T-helper 1 cell treated with Interleukin-12 subunit alpha and Interleukin-12 subunit beta and Interleukin-4 antibody, amounts not matched to agents 30 μg/mL and 1 μg/mL, for 36 hours (primary cell): ENCODE results near the gene FAIM2.

ENCODE experiments used
- H3K27ac Mint-ChIP-seq: one replicate; pipeline ENCODE4 v1.8.0; 2021; ENCODE audit warnings: mild to moderate bottlenecking, mixed read lengths
- H3K27me3 Mint-ChIP-seq: one replicate; pipeline ENCODE4 v1.8.0; 2021; ENCODE audit warnings: low read depth, mixed read lengths
- H3K36me3 Mint-ChIP-seq: one replicate; pipeline ENCODE4 v1.8.0; 2021; ENCODE audit warnings: low read depth, mixed read lengths
- H3K4me1 Mint-ChIP-seq: one replicate; pipeline ENCODE4 v1.8.0; 2021; ENCODE audit warnings: low read depth, mixed read lengths
- H3K4me3 Mint-ChIP-seq: one replicate; pipeline ENCODE4 v1.8.0; 2021; ENCODE audit warnings: mild to moderate bottlenecking, moderate library complexity, mixed read lengths
- H3K9me3 Mint-ChIP-seq: one replicate; pipeline ENCODE4 v1.8.0; 2021; ENCODE audit warnings: mixed read lengths

FAIM2 gene

GRCh38 chr12:49831717-49832116 is 72.0 kb downstream of the FAIM2 start:
- peaks cover 23% of the 10 kb centered on the region for H3K27me3 Mint-ChIP-seq
- no peak overlapping the region for H3K27ac Mint-ChIP-seq

GRCh38 chr12:49828133-49829091 is 75.3 kb downstream of the FAIM2 start, which contains the start of gene NCKAP5L:
NCKAP5L (minus strand) TSS chr12:49828413; CDS start chr12:49804044, 24,369 bp downstream.
- Mint-ChIP-seq H3K27me3 (peaks cover 27% of the 10 kb centered on the region), H3K36me3 (peaks cover 2% of the 10 kb centered on the region), H3K4me3 (peak within 1 kb of the TSS; percentile 94), H3K9me3 (no peaks in the 10 kb centered on the region), H3K4me1 (peaks cover 11% of the 10 kb centered on the region), H3K27ac (peak within 1 kb of the TSS; percentile 49)

More at GRCh38 chr12:49831717-49832116, 72.0 kb downstream of the FAIM2 start:
- no peaks in the 10 kb centered on the region for H3K9me3 Mint-ChIP-seq
- peaks cover 11% of the 10 kb centered on the region for H3K4me1 Mint-ChIP-seq
- H3K36me3 Mint-ChIP-seq, result peaks cover 2% of the 10 kb centered on the region
- no peak overlapping the region for H3K4me3 Mint-ChIP-seq

- Mint-ChIP-seq H3K9me3 (no peaks in the 10 kb centered on the region), H3K4me1 (peaks cover 11% of the 10 kb centered on the region), H3K27ac (no peak overlapping the region), H3K36me3 (peaks cover 2% of the 10 kb centered on the region), H3K27me3 (peaks cover 27% of the 10 kb centered on the region), H3K4me3 (peak overlapping the region; percentile 59)
Measured at GRCh38 chr12:49827401-49828099, 76.2 kb downstream of the FAIM2 start.

GRCh38 chr12:49827051-49827400 is 76.7 kb downstream of the FAIM2 start:
- H3K9me3 Mint-ChIP-seq, result no peaks in the 10 kb centered on the region
- no peak overlapping the region for H3K27ac Mint-ChIP-seq
- peaks cover 2% of the 10 kb centered on the region for H3K36me3 Mint-ChIP-seq
- H3K27me3 Mint-ChIP-seq, result peaks cover 27% of the 10 kb centered on the region
- peak overlapping the region; percentile 59 for H3K4me3 Mint-ChIP-seq
- peaks cover 11% of the 10 kb centered on the region for H3K4me1 Mint-ChIP-seq

GRCh38 chr12:49825971-49826421 is 77.7 kb downstream of the FAIM2 start:
- no peaks in the 10 kb centered on the region for H3K9me3 Mint-ChIP-seq
- no peak overlapping the region for H3K4me3 Mint-ChIP-seq
- H3K27ac Mint-ChIP-seq, result no peak overlapping the region
- H3K27me3 Mint-ChIP-seq, result peaks cover 27% of the 10 kb centered on the region
- peaks cover 17% of the 10 kb centered on the region for H3K4me1 Mint-ChIP-seq
- peaks cover 2% of the 10 kb centered on the region for H3K36me3 Mint-ChIP-seq

GRCh38 chr12:49825360-49825970 is 78.2 kb downstream of the FAIM2 start:
- Mint-ChIP-seq H3K27ac (no peak overlapping the region), H3K9me3 (no peaks in the 10 kb centered on the region), H3K4me3 (no peak overlapping the region)

GRCh38 chr12:49824895-49825294 is 78.8 kb downstream of the FAIM2 start:
- Mint-ChIP-seq H3K4me1 (peaks cover 20% of the 10 kb centered on the region), H3K9me3 (no peaks in the 10 kb centered on the region), H3K27me3 (peaks cover 23% of the 10 kb centered on the region), H3K4me3 (no peak overlapping the region), H3K36me3 (peaks cover 2% of the 10 kb centered on the region), H3K27ac (no peak overlapping the region)

More at GRCh38 chr12:49825360-49825970, 78.2 kb downstream of the FAIM2 start:
- H3K27me3 Mint-ChIP-seq, result peaks cover 27% of the 10 kb centered on the region
- H3K36me3 Mint-ChIP-seq, result peaks cover 2% of the 10 kb centered on the region
- H3K4me1 Mint-ChIP-seq, result peaks cover 20% of the 10 kb centered on the region

- Mint-ChIP-seq H3K36me3 (peaks cover 2% of the 10 kb centered on the region), H3K27ac (no peak overlapping the region), H3K4me3 (no peak overlapping the region), H3K4me1 (peaks cover 22% of the 10 kb centered on the region), H3K9me3 (no peaks in the 10 kb centered on the region), H3K27me3 (peaks cover 22% of the 10 kb centered on the region)
Measured at GRCh38 chr12:49824416-49824815, 79.3 kb downstream of the FAIM2 start.

- Mint-ChIP-seq H3K36me3 (no peaks in the 10 kb centered on the region), H3K27ac (no peak overlapping the region), H3K4me3 (no peak overlapping the region), H3K27me3 (peaks cover 18% of the 10 kb centered on the region), H3K4me1 (peaks cover 17% of the 10 kb centered on the region), H3K9me3 (no peaks in the 10 kb centered on the region)
Measured at GRCh38 chr12:49823951-49824350, 79.7 kb downstream of the FAIM2 start.

GRCh38 chr12:49823350-49823749 is 80.3 kb downstream of the FAIM2 start:
- Mint-ChIP-seq H3K4me1 (peaks cover 11% of the 10 kb centered on the region), H3K36me3 (no peaks in the 10 kb centered on the region), H3K27me3 (peaks cover 13% of the 10 kb centered on the region), H3K9me3 (no peaks in the 10 kb centered on the region), H3K27ac (no peak overlapping the region), H3K4me3 (no peak overlapping the region)

GRCh38 chr12:49821373-49822287 is 82.1 kb downstream of the FAIM2 start:
- H3K27ac Mint-ChIP-seq, result peak overlapping the region; percentile 68
- no peak overlapping the region for H3K4me3 Mint-ChIP-seq
- peaks cover 11% of the 10 kb centered on the region for H3K4me1 Mint-ChIP-seq

GRCh38 chr12:49819786-49820185 is 83.9 kb downstream of the FAIM2 start:
- Mint-ChIP-seq H3K4me3 (no peak overlapping the region), H3K9me3 (no peaks in the 10 kb centered on the region), H3K4me1 (peaks cover 11% of the 10 kb centered on the region), H3K27ac (no peak overlapping the region), H3K36me3 (no peaks in the 10 kb centered on the region), H3K27me3 (peaks cover 3% of the 10 kb centered on the region)

More at GRCh38 chr12:49821373-49822287, 82.1 kb downstream of the FAIM2 start:
- Mint-ChIP-seq H3K9me3 (no peaks in the 10 kb centered on the region), H3K36me3 (no peaks in the 10 kb centered on the region), H3K27me3 (peaks cover 4% of the 10 kb centered on the region)

- no peaks in the 10 kb centered on the region for H3K36me3 Mint-ChIP-seq
- no peak overlapping the region for H3K4me3 Mint-ChIP-seq
- no peaks in the 10 kb centered on the region for H3K9me3 Mint-ChIP-seq
- peaks cover 11% of the 10 kb centered on the region for H3K4me1 Mint-ChIP-seq
- H3K27ac Mint-ChIP-seq, result no peak overlapping the region
- H3K27me3 Mint-ChIP-seq, result peaks cover 3% of the 10 kb centered on the region
Measured at GRCh38 chr12:49818241-49818895, 85.3 kb downstream of the FAIM2 start.
